Stomach (tissue), 9 donors: ENCODE results near the gene COL9A3. TPM values are rescaled to one million over a fixed set of nuclear protein-coding genes. Genes with fewer than 3 reads are reported as not detected.

Experiments used
- DNase-seq, 2 donors: peaks; one replicate each; pipeline versions ENCODE4 v3.0.0 to v3.0.0-alpha.2; 2013 to 2019
- H3K27ac ChIP-seq, 5 donors: fragments of 200-600 bp in 4 of 5; sonication (generic) in 4 of 5; one replicate each; pipeline ENCODE4 v1.5.1; 2013 to 2019; ENCODE audit warnings: mild to moderate bottlenecking in 1 of 5, moderate library complexity in 1 of 5
- H3K27me3 ChIP-seq, 3 donors: fragments of 200-600 bp; sonication (generic); one replicate each; pipeline ENCODE4 v1.5.1; 2017 to 2019; ENCODE audit warnings: mixed run types in 1 of 3
- H3K36me3 ChIP-seq, 4 donors: fragments of 200-600 bp; sonication (generic); 1 replicate in 3 of 4; 2 replicates in 1 of 4; pipeline ENCODE4 v1.5.1; 2016 to 2019
- H3K4me1 ChIP-seq, 4 donors: fragments of 200-600 bp; sonication (generic); one replicate each; pipeline ENCODE4 v1.5.1; 2016 to 2019
- H3K4me3 ChIP-seq, 4 donors: fragments of 200-600 bp; sonication (generic) in 3 of 4; one replicate each; pipeline ENCODE4 v1.5.1; 2016 to 2019; ENCODE audit warnings: mild to moderate bottlenecking in 1 of 4
- H3K9me3 ChIP-seq, 4 donors: fragments of 200-600 bp; sonication (generic); one replicate each; pipeline ENCODE4 v1.5.1; 2016 to 2019
- EP300 ChIP-seq: sonication (generic); formaldehyde crosslinking; IDR thresholded peaks from one replicate; pipeline ENCODE4 v1.6.1; 2017; ENCODE audit warnings: antibody characterized with exemption
- POLR2A ChIP-seq, 4 donors: fragments of 450-650 bp; IDR thresholded peaks; one replicate each; pipeline ENCODE4 v1.6.1; 2016; ENCODE audit warnings: antibody characterized with exemption in 4 of 4, control low read depth in 2 of 4, mild to moderate bottlenecking in 1 of 4, moderate library complexity in 1 of 4
- POLR2AphosphoS5 ChIP-seq, 3 donors: sonication (generic); formaldehyde crosslinking; IDR thresholded peaks; one replicate each; pipeline ENCODE4 v1.6.1; 2016; ENCODE audit warnings: antibody characterized with exemption in 3 of 3
- WGBS, 5 donors: extraction: QIAGEN DNeasy Blood & Tissue Kit in 3 of 5; methylation state at CpG; one replicate each; pipeline versions ENCODE4 v1.1.5 to v1.1.7; 2013 to 2018; 5-methylcytosine and 5-hydroxymethylcytosine counted together
- intact Hi-C: fragments of 100-400 bp; cut with DNase I; formaldehyde crosslinking; loops from one replicate; pipeline ENCODE4 v1.15.1; 2023; ENCODE audit warnings: low total_unique reads
- polyA plus RNA-seq, 3 donors: library from polyadenylated mRNA; stranded (reverse); fragments of 200-250 nt; gene quantifications; one replicate each; pipeline ENCODE4 v1.2.3, GENCODE V29; 2013
- total RNA-seq, 5 donors: library from RNA; depleted of rRNA; stranded (reverse); fragments of >200 nt; gene quantifications; one replicate each; pipeline versions ENCODE4 v1.1.0 to v1.2.3, GENCODE V29; 2014 to 2016
- TF ChIP-seq, protein P1 (sequence below), 7 experiments: fragments of 450-650 bp in 4 of 7; fragments of 200-600 bp in 3 of 7; sonication (generic) in 3 of 7; IDR thresholded peaks; one replicate each; pipeline ENCODE4 v1.5.1; 2016 to 2019; ENCODE audit warnings: antibody characterized with exemption in 7 of 7, control low read depth in 2 of 7, mild to moderate bottlenecking in 1 of 7
- donor health status: healthy with polysubstance abuse.
- donor health status: Bipolar disorder and iron deficiency.
- donor health status: healthy.

The COL9A3 gene
- total and polyA plus RNA-seq, 8 donors, result 2.3 to 18.2 (median 3.9) TPM; not detected in 3

DNA sequence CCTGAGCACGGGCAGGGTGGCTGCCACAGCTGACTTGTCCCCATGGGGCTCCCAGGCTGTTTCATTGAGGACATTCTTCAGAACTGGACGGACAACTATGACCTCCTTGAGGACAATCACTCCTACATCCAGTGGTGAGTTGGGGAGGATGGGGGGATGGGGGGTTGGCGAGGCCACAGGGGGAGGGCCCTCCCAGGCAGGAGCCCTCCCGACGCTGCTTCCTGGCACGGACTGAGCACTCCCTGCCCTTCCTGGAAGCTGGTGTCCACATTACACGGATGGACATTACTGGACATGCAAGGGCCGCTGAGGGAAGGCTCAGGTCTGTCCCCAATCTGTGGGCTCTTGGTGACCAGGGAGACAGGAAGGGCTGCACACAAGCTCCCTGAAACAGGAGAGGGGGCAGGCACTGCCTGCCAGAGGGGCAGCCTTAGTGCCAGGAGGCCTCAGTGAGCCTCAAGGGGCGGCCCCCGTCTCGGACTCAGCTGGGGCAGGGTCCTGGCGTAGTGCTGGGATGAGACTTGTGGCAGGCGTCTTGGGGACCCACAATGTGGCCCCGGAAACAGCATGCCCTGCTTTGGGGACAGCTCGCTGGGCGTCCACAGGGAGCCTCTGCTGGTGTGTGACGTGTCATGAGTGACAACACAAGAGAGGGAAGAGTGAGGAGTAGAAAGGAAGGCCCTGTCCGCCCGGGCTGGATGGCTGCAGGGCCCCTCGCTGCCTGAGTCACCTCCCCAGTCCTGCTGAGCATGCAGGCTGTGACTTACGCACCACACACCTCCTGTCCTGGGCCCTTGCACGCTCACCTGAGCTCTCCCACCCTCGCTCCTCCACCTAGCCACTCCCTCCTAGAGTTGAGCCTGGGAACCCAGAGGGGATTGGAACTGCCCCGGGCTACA lies 7.1 kb upstream of the COL9A3 start:
- intact Hi-C loops, result no loop called here
- TF ChIP-seq EP300, result no peak
- no peak for DNase-seq
- Histone ChIP-seq H3K4me3 (no peak overlapping the region), H3K4me1 (peaks cover 19 to 34% (median 32%) of the 10 kb centered on the region in 4 donors), H3K36me3 (peaks cover 59 to 75% (median 73%) of the 10 kb centered on the region in 4 donors), H3K9me3 (no peaks in the 10 kb centered on the region), H3K27me3 (peaks cover 0 to 9% (median 6%) of the 10 kb centered on the region in 3 donors), H3K27ac (no peak overlapping the region)
- WGBS, 5 donors, result 90 to 96% (median 95%) methylated on average over 13 to 24 of the region's 24 CpGs

DNA sequence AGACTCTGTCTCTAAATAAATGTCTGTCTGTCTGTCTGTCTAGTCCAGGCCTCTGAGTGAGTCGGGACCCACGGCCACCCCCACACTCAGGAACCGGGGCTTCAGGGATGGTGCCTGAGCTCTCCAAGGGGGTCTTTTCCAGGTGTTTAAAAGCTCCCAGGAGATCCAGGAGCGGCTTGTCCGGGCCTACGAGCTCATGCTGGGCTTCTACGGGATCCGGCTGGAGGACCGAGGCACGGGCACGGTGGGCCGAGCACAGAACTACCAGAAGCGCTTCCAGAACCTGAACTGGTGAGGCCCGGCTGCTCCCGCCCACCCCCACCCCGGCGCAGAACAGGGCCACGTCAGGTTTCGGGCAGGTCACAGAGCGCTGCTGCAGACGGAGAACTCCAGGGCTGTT lies 5.5 kb upstream of the COL9A3 start:
- 91 to 97% (median 94%) methylated on average over 15 to 21 of the region's 21 CpGs for WGBS, 5 donors
- Histone ChIP-seq H3K4me1 (peaks cover 19 to 39% (median 38%) of the 10 kb centered on the region in 4 donors), H3K27me3 (peaks cover 8 to 25% (median 22%) of the 10 kb centered on the region in 3 donors), H3K9me3 (no peaks in the 10 kb centered on the region), H3K27ac (no peak overlapping the region), H3K36me3 (peaks cover 59 to 75% (median 73%) of the 10 kb centered on the region in 4 donors), H3K4me3 (no peak overlapping the region)
- intact Hi-C loops, result no loop called here
- DNase-seq, result no peak
- no peak for TF ChIP-seq POLR2AphosphoS5 (IDR thresholded peaks at IDR 0.05)
- no peak for TF ChIP-seq EP300
- TF ChIP-seq, protein P1, sequence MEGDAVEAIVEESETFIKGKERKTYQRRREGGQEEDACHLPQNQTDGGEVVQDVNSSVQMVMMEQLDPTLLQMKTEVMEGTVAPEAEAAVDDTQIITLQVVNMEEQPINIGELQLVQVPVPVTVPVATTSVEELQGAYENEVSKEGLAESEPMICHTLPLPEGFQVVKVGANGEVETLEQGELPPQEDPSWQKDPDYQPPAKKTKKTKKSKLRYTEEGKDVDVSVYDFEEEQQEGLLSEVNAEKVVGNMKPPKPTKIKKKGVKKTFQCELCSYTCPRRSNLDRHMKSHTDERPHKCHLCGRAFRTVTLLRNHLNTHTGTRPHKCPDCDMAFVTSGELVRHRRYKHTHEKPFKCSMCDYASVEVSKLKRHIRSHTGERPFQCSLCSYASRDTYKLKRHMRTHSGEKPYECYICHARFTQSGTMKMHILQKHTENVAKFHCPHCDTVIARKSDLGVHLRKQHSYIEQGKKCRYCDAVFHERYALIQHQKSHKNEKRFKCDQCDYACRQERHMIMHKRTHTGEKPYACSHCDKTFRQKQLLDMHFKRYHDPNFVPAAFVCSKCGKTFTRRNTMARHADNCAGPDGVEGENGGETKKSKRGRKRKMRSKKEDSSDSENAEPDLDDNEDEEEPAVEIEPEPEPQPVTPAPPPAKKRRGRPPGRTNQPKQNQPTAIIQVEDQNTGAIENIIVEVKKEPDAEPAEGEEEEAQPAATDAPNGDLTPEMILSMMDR (IDR thresholded peaks at IDR 0.05), result no peak
- no peak for TF ChIP-seq POLR2A (IDR thresholded peaks at IDR 0.05)

- no peak overlapping the region for H3K27ac ChIP-seq
- intact Hi-C loops, result no loop called here
- WGBS, 5 donors, result 81 to 88% (median 84%) methylated on average over 8 to 10 of the region's 10 CpGs
- peaks cover 59 to 74% (median 73%) of the 10 kb centered on the region in 4 donors for H3K36me3 ChIP-seq
- H3K9me3 ChIP-seq, result no peaks in the 10 kb centered on the region
- TF ChIP-seq POLR2A (IDR thresholded peaks at IDR 0.05) (no peak), POLR2AphosphoS5 (IDR thresholded peaks at IDR 0.05) (no peak), EP300 (no peak)
- TF ChIP-seq, protein P1 (IDR thresholded peaks at IDR 0.05), result no peak
- DNase-seq, result no peak
- no peak overlapping the region for H3K4me3 ChIP-seq
- H3K4me1 ChIP-seq, result peaks cover 19 to 39% (median 38%) of the 10 kb centered on the region in 4 donors
- peaks cover 11 to 29% (median 26%) of the 10 kb centered on the region in 3 donors for H3K27me3 ChIP-seq
These were observed 5.1 kb upstream of the COL9A3 start for GRCh38 chr20:62811720-62812119.

GRCh38 chr20:62812181-62812906 lies 4.5 kb upstream of the COL9A3 start:
- Histone ChIP-seq H3K27me3 (peaks cover 17 to 35% (median 32%) of the 10 kb centered on the region in 3 donors), H3K9me3 (no peaks in the 10 kb centered on the region), H3K4me1 (peaks cover 21 to 39% (median 38%) of the 10 kb centered on the region in 4 donors), H3K27ac (no peak overlapping the region), H3K36me3 (peaks cover 59 to 68% (median 67%) of the 10 kb centered on the region in 4 donors), H3K4me3 (no peak overlapping the region)
- intact Hi-C loops, result no loop called here
- TF ChIP-seq POLR2AphosphoS5 (IDR thresholded peaks at IDR 0.05) (no peak), POLR2A (IDR thresholded peaks at IDR 0.05) (no peak), EP300 (no peak)
- TF ChIP-seq, protein P1 (IDR thresholded peaks at IDR 0.05), result no peak
- no peak for DNase-seq
- 86 to 91% (median 89%) methylated on average over 41 to 43 of the region's 43 CpGs for whole genome bisulfite sequencing, 5 donors
